Body of pancreas (tissue), 4 donors: ENCODE data around the gene RFX1.

Source experiments
- POLR2A ChIP-seq, 3 donors: fragments of 450-650 bp; IDR thresholded peaks; one replicate each; pipeline ENCODE4 v1.6.1; 2016; ENCODE audit warnings: antibody characterized with exemption in 3 of 3, mild to moderate bottlenecking in 2 of 3
- TF ChIP-seq, protein P1 (sequence below), 7 experiments: fragments of 450-650 bp in 4 of 7; fragments of 200-600 bp in 3 of 7; sonication (generic) in 3 of 7; IDR thresholded peaks; one replicate each; pipeline ENCODE4 v1.5.1; 2016 to 2019; ENCODE audit warnings: antibody characterized with exemption in 7 of 7

DNA sequence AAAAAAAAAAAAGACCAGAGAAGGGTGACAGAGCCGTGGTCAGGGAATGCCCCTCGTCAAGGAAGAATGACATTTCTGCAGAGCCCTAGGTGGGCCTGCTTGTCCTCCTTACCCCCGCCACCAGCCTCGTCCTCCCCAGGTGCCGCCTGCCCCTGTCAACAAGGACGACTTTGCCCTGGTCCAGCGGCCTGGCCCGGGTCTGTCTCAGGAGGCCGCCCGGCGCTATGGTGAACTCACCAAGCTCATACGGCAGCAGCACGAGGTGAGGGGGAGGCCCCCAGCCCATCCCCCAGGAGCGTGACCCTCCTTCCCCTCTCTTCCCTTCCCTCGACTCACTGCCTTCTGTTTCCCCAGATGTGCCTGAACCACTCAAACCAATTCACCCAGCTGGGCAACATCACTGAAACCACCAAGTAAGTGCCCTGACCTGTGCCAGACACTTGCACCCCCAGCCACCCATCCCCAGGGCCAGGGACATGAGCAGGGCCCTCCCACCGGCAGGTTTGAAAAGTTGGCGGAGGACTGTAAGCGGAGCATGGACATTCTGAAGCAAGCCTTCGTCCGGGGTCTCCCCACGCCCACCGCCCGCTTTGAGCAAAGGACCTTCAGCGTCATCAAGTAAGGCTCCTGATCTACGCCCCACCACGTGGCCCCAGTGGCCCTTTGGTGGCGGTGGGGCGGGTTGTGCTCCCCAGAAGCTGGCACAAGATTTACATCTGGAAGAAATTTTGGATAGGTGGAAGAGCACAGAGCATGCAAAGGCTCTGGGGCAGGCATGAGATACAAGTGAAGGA, 82.7 kb downstream of the RFX1 start:
- TF ChIP-seq, protein P1, sequence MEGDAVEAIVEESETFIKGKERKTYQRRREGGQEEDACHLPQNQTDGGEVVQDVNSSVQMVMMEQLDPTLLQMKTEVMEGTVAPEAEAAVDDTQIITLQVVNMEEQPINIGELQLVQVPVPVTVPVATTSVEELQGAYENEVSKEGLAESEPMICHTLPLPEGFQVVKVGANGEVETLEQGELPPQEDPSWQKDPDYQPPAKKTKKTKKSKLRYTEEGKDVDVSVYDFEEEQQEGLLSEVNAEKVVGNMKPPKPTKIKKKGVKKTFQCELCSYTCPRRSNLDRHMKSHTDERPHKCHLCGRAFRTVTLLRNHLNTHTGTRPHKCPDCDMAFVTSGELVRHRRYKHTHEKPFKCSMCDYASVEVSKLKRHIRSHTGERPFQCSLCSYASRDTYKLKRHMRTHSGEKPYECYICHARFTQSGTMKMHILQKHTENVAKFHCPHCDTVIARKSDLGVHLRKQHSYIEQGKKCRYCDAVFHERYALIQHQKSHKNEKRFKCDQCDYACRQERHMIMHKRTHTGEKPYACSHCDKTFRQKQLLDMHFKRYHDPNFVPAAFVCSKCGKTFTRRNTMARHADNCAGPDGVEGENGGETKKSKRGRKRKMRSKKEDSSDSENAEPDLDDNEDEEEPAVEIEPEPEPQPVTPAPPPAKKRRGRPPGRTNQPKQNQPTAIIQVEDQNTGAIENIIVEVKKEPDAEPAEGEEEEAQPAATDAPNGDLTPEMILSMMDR (IDR thresholded peaks at IDR 0.05) = no peak
- TF ChIP-seq POLR2A (IDR thresholded peaks at IDR 0.05) = no peak
